ENCODE measurements around the gene CCDC187. TPM values are rescaled to one million over a fixed set of nuclear protein-coding genes. Genes with fewer than 3 reads are reported as not detected.

Gene CCDC187
- total RNA-seq, 1 experiment from 2014 or later = not detected

GRCh38 chr9:136311051-136312008 is 7.4 kb upstream of the CCDC187 start:
- POLR2A ChIA-PET (ENCODE audit: low non-redundant PET) = no interaction called here

DNA sequence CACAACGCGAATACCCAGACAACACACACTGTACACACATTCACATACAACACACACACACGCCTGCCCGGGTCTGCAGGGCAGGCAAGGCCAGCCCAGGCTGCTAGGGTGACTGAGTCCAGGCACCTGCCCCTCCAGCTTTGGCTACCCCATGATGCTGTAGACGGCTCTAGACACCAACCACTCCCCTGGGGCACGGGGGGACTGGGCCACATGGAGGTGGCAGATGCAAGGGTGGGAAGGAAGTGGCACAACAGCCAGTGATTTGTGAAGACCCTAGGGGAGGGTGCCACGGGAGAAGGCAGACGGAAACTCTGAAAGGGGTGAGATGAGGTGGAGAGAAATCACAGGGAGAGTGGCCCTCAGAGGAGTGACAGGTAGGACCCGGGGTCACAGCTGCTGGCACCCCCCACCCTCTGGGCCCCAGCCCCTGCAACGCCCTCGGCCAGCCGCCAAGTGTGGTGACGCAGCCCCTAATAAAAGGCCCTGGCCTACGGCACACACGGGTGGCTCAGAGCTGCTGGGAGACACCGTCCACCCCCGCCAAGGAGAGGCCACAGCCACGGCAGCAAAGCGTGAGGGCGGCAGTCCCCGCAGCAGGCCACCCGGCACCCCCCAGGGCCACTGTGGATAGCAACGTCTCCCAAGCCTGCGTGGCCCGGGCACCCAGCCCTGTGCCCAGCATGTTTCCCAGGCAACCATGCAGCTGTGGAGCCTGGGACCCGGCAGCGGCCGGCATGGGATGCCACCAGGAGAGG is 6.6 kb upstream of the CCDC187 start:
- intact Hi-C loops (cut with micrococcal nuclease; ENCODE audit: unreplicated experiment) = no loop called here
- Histone ChIP-seq H3K9me3 (ENCODE audit: low read depth, low read length, poor library complexity, severe bottlenecking) (peaks cover 11% of the 10 kb centered on the region), H3K36me3 (ENCODE audit: insufficient read depth, low read length, poor library complexity, severe bottlenecking) (no peaks in the 10 kb centered on the region), H3K27ac (ENCODE audit: low read depth, low read length, poor library complexity, severe bottlenecking) (no peak overlapping the region), H3K4me3 (ENCODE audit: low read depth, low read length, poor library complexity, severe bottlenecking) (no peak overlapping the region), H3K27me3 (replicated peaks; ENCODE audit: insufficient read depth, low read depth, low read length, poor library complexity) (no peaks in the 10 kb centered on the region), H3K4me1 (ENCODE audit: insufficient read depth, low read length, poor library complexity, severe bottlenecking) (peaks cover 16% of the 10 kb centered on the region)
- CTCF ChIA-PET = no interaction called here
- TF ChIP-seq EZH2 (IDR thresholded peaks at IDR 0.05; ENCODE audit: borderline replicate concordance, low read depth, low read length, poor library complexity, severe bottlenecking) = no peak
- TF ChIP-seq, protein P1, sequence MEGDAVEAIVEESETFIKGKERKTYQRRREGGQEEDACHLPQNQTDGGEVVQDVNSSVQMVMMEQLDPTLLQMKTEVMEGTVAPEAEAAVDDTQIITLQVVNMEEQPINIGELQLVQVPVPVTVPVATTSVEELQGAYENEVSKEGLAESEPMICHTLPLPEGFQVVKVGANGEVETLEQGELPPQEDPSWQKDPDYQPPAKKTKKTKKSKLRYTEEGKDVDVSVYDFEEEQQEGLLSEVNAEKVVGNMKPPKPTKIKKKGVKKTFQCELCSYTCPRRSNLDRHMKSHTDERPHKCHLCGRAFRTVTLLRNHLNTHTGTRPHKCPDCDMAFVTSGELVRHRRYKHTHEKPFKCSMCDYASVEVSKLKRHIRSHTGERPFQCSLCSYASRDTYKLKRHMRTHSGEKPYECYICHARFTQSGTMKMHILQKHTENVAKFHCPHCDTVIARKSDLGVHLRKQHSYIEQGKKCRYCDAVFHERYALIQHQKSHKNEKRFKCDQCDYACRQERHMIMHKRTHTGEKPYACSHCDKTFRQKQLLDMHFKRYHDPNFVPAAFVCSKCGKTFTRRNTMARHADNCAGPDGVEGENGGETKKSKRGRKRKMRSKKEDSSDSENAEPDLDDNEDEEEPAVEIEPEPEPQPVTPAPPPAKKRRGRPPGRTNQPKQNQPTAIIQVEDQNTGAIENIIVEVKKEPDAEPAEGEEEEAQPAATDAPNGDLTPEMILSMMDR (conservative IDR thresholded peaks at IDR 0.05; ENCODE audit: low read depth, low read length) = no peak
- POLR2A ChIA-PET (ENCODE audit: low non-redundant PET) = no interaction called here
- DNase-seq (ENCODE audit: low spot score) = no peak
- no TSS peak for BruUV-seq (replicated peaks)

More at GRCh38 chr9:136311051-136312008, 7.4 kb upstream of the CCDC187 start:
- H3K27ac ChIP-seq (ENCODE audit: low read depth, low read length, poor library complexity, severe bottlenecking) = no peak overlapping the region
- BruUV-seq (replicated peaks) = no TSS peak
- peaks cover 11% of the 10 kb centered on the region for H3K9me3 ChIP-seq (ENCODE audit: low read depth, low read length, poor library complexity, severe bottlenecking)
- intact Hi-C loops (cut with micrococcal nuclease; ENCODE audit: unreplicated experiment) = no loop called here
- DNase-seq (ENCODE audit: low spot score) = no peak
- TF ChIP-seq, protein P1 (conservative IDR thresholded peaks at IDR 0.05; ENCODE audit: low read depth, low read length) = no peak
- TF ChIP-seq EZH2 (IDR thresholded peaks at IDR 0.05; ENCODE audit: borderline replicate concordance, low read depth, low read length, poor library complexity, severe bottlenecking) = no peak
- H3K4me3 ChIP-seq (ENCODE audit: low read depth, low read length, poor library complexity, severe bottlenecking) = no peak overlapping the region
- no peaks in the 10 kb centered on the region for H3K36me3 ChIP-seq (ENCODE audit: insufficient read depth, low read length, poor library complexity, severe bottlenecking)
- no peaks in the 10 kb centered on the region for H3K27me3 ChIP-seq (replicated peaks; ENCODE audit: insufficient read depth, low read depth, low read length, poor library complexity)
- H3K4me1 ChIP-seq (ENCODE audit: insufficient read depth, low read length, poor library complexity, severe bottlenecking) = peaks cover 16% of the 10 kb centered on the region
- CTCF ChIA-PET = interaction anchor here (1.3 kb wide), 1 partner anchor 52 kb away, joined by 3 read pairs; the partner anchor contains the start of gene DNLZ

GRCh38 chr9:136309806-136310220 is 5.9 kb upstream of the CCDC187 start:
- intact Hi-C loops (cut with micrococcal nuclease; ENCODE audit: unreplicated experiment) = no loop called here
- no peak for TF ChIP-seq EZH2 (IDR thresholded peaks at IDR 0.05; ENCODE audit: borderline replicate concordance, low read depth, low read length, poor library complexity, severe bottlenecking)
- POLR2A ChIA-PET (ENCODE audit: low non-redundant PET) = no interaction called here
- Histone ChIP-seq H3K27ac (ENCODE audit: low read depth, low read length, poor library complexity, severe bottlenecking) (no peak overlapping the region), H3K27me3 (replicated peaks; ENCODE audit: insufficient read depth, low read depth, low read length, poor library complexity) (no peaks in the 10 kb centered on the region), H3K4me3 (ENCODE audit: low read depth, low read length, poor library complexity, severe bottlenecking) (no peak overlapping the region), H3K9me3 (ENCODE audit: low read depth, low read length, poor library complexity, severe bottlenecking) (peaks cover 5% of the 10 kb centered on the region), H3K4me1 (ENCODE audit: insufficient read depth, low read length, poor library complexity, severe bottlenecking) (peaks cover 16% of the 10 kb centered on the region), H3K36me3 (ENCODE audit: insufficient read depth, low read length, poor library complexity, severe bottlenecking) (no peaks in the 10 kb centered on the region)
- no peak for DNase-seq (ENCODE audit: low spot score)
- no TSS peak for BruUV-seq (replicated peaks)
- CTCF ChIA-PET = no interaction called here
